GM19397 (cell line): ENCODE measurements around the gene CCDC24.

ENCODE experiments used
- ATAC-seq: cut with Tn5 transposase; IDR thresholded peaks from one replicate; pipeline ENCODE4 v1.9.1; 2021; ENCODE audit warnings: mild to moderate bottlenecking, moderate library complexity; ENCODE audit not compliant: unreplicated experiment

CCDC24 gene

GRCh38 chr1:44036409-44037139, 45.2 kb downstream of the CCDC24 start:
- no peak for ATAC-seq

DNA sequence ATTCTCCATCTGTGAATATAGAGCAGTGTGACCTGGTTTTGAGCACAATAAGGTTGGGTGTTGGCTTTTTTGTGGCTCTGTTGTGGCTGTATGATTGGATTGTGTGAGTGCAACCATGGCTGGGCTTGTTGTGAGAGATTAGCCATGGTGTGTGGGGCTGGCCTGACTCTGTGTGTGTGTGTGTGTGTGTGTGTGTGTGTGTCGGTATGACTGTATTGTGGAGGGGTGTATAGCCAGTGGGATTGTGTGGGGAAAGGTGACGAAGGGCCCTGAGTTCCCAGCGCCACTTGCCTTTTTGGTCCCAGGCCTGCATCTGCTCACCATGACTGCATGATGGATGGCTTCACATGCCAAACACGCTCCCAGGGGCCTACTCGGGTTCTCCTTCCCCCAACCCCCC, 45.8 kb downstream of the CCDC24 start:
- ATAC-seq, result no peak

DNA sequence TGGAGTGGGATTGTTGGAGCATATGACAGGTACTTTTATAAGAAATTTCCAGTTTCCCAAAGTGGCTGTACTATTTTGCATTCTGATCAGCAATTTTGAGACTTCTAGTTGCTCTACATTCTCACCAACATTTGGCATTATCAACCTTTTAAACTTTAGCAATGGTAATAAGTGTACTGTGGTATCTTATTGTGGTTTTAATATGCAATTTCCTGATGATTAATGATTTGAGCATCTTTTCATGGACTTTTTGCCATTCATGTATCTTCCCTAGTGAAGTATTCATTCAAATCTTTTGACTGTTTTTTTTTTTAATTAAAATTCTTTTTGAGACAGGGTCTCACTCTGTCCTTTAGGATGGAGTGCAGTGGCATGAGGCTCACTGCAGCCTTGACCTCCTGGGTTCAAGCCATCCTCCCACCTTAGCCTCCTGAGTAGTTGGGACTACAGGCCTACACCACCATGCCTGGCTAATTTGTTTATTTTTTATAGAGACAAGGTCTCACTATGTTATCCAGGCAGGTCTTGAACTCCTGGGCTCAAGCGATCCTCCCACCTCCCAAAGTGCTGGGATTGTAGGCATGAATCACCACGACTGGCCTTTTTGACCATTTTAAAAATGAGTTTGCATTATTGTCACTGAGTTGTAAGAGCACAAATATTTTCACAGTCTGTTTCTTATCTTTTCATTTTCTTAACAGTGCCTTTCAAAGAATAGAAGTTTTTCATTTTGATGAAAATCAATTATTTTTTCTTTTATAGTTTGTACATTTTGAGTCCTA, 47.7 kb downstream of the CCDC24 start:
- no peak for ATAC-seq

DNA sequence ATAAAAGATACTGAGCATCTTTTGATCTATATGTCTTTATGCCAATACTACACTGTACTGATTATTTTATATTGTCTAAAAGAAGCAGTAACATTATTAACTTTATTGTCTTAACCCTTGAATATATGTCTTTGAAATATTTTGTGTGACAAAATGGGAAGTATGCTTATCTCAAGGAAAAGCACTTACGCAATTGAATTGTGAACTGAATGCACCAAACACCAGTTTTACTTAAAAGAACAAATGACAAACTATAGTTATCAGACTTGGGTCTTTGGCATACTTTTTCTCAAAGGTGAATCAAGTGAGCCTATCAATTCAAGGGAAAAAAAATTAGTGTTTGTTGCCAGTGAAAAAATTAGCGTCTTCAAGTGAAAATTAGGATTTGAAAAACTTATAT, 49.0 kb downstream of the CCDC24 start:
- ATAC-seq, result no peak

- ATAC-seq, result no peak
These were observed 49.4 kb downstream of the CCDC24 start for GRCh38 chr1:44040846-44041245.

DNA sequence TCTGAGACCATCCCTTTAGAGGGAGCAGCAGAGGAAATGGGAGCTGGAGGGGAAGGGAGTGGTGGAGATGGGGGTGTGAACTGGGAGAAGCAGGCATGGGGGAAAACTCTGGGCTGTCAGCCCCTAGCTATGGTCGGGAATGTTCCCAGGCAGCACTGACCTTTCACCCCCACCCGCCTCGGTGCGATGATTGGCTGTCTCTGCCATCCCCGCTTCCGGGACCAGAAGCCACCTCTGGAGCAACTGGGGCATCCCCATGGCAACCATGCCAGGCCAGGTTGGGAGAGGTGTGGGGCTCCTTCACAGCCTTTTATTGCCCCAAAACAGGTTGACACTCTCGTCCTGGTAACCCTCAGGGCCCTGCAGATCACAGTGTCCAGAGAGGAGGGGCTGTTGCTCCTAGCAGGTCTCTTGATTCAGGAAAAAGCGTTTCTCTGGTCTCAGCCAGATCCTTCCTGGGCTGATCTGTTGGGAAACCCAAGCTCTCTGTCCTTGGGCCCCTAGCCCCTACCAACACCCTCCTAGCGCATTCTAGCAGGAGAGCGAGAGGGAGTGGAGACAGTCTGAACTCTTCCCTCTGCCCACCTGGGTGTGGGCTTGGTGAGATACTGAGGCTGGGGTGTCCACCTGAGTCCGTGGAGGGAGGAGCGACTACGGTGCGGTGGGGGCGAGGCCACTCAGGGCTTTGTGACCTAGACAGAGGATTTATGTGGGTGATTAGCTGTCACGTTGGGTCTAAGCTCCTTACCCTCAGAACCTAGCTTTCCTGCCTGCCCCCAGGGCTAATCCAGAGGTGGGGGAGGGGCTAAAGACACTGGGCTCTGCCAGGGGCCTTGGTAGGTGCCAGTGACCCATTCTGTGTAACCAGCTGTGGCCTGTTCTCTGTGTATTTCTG, 52.0 kb downstream of the CCDC24 start:
- no peak for ATAC-seq

GRCh38 chr1:44044071-44044801, 52.8 kb downstream of the CCDC24 start:
- ATAC-seq, result no peak

DNA sequence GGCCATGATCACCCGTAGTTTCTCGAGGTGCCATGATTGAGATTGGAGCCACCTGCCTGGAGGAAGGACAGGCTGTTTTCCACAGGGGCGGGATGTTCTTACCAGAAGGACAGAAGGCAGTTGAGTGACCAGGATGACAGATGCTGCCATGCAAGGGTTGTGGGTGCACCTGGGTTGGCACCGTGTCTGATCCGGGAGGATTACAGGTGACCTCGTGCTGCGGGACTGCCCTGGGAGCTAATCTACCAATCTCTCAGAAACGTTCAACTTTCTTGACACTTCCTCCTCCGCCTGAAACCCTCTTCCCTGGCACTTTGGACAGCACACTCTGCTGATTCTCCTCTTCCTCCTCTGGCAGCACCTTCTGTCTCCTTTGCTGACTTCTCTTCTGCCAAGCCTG, 53.7 kb downstream of the CCDC24 start:
- no peak for ATAC-seq
